Omental fat pad (tissue), 4 donors: Measurements from ENCODE around the gene TPGS1. TPM values are rescaled to one million over a fixed set of nuclear protein-coding genes. Genes with fewer than 3 reads are reported as not detected.
"Not testable (repeated sequence)": the region's sequence is repeated elsewhere in the genome, so short reads cannot be mapped to it uniquely, and the experiment has no call there.

Experiments used
- ATAC-seq: fragments of 150-250 bp; one replicate; pipeline ENCODE4 v1.9.1; 2016; ENCODE audit warnings: mild to moderate bottlenecking, moderate library complexity; ENCODE audit not compliant: low FRiP score
- DNase-seq: peaks from one replicate; pipeline ENCODE4 v3.0.0-alpha.2; 2019; ENCODE audit warnings: low spot score
- CTCF ChIP-seq, 3 donors: fragments of 450-650 bp; IDR thresholded peaks; one replicate each; pipeline ENCODE4 v1.5.1; 2016 to 2017; ENCODE audit warnings: antibody characterized with exemption in 3 of 3, mild to moderate bottlenecking in 3 of 3, moderate library complexity in 2 of 3
- total RNA-seq, 4 donors: library from RNA; depleted of rRNA; stranded (reverse); fragments of >200 nt; gene quantifications; one replicate each; pipeline ENCODE4 v1.1.0, GENCODE V29; 2016

Gene TPGS1
- total RNA-seq, 4 donors from 2014 or later, result 45.5 to 61.2 (median 46.1) TPM

GRCh38 chr19:478976-479375 is 28.3 kb upstream of the TPGS1 start:
- DNase-seq (no peak), ATAC-seq (no peak)
- no peak for TF ChIP-seq CTCF (IDR thresholded peaks at IDR 0.05)

- peak; percentile 58 for ATAC-seq
- DNase-seq, result no peak
- no peak for TF ChIP-seq CTCF (IDR thresholded peaks at IDR 0.05)
These were observed 27.1 kb upstream of the TPGS1 start for GRCh38 chr19:480016-480855.

- not testable (repeated sequence) for DNase-seq, ATAC-seq
These were observed 26.2 kb upstream of the TPGS1 start for GRCh38 chr19:481100-481499.

GRCh38 chr19:482186-483041 is 24.9 kb upstream of the TPGS1 start:
- no peak for DNase-seq
- no peak for TF ChIP-seq CTCF (IDR thresholded peaks at IDR 0.05)
- no peak for ATAC-seq

GRCh38 chr19:483332-484072 is 23.8 kb upstream of the TPGS1 start:
- DNase-seq (no peak), ATAC-seq (no peak)
- TF ChIP-seq CTCF (IDR thresholded peaks at IDR 0.05), result no peak

GRCh38 chr19:484494-484893 is 22.8 kb upstream of the TPGS1 start:
- DNase-seq, result no peak
- no peak for ATAC-seq
- no peak for TF ChIP-seq CTCF (IDR thresholded peaks at IDR 0.05)

- ATAC-seq (no peak), DNase-seq (no peak)
- no peak for TF ChIP-seq CTCF (IDR thresholded peaks at IDR 0.05)
These were observed 22.2 kb upstream of the TPGS1 start for GRCh38 chr19:485077-485476.
